Measurements from ENCODE around the gene RAB34.

GRCh38 chr17:28747051-28747691 is 29.5 kb upstream of the RAB34 start:
- TF ChIP-seq CTCF (conservative IDR thresholded peaks at IDR 0.05) (no peak), ZFX (IDR thresholded peaks at IDR 0.05) (no peak)
